ENCODE results near the gene FBXO21. TPM values are rescaled to one million over a fixed set of nuclear protein-coding genes. Genes with fewer than 3 reads are reported as not detected.
"Not testable (repeated sequence)": the region's sequence is repeated elsewhere in the genome, so short reads cannot be mapped to it uniquely, and the experiment has no call there.

FBXO21 gene
- total and polyA plus RNA-seq, 8 donors, result 31.3 to 52.4 (median 50.2) TPM

- no peak overlapping the region for H3K27ac ChIP-seq
- TF ChIP-seq CTCF (IDR thresholded peaks at IDR 0.05), result no peak
- H3K27me3 ChIP-seq, result peaks cover 24 to 56% of the 10 kb centered on the region in 2 donors
- H3K36me3 ChIP-seq, result no peaks in the 10 kb centered on the region
- no peaks in the 10 kb centered on the region for H3K9me3 ChIP-seq
- DNase-seq (no peak), ATAC-seq (peak; percentile 24)
- H3K4me3 ChIP-seq, result no peak overlapping the region
- H3K4me1 ChIP-seq, result peaks cover 0 to 29% of the 10 kb centered on the region in 2 donors
- intact Hi-C loops (cut with DNase I), result no loop called here
Measured at GRCh38 chr12:117100251-117100650, 90.0 kb downstream of the FBXO21 start.

- ATAC-seq (peak; percentile 57), DNase-seq (peak in 2 of 4 donors; percentile 41 to 87)
- no peaks in the 10 kb centered on the region for H3K36me3 ChIP-seq
- H3K4me3 ChIP-seq, result peak overlapping the region; percentile 55 to 71
- H3K27me3 ChIP-seq, result peaks cover 24 to 56% of the 10 kb centered on the region in 2 donors
- TF ChIP-seq CTCF (IDR thresholded peaks at IDR 0.05), result no peak
- no peaks in the 10 kb centered on the region for H3K9me3 ChIP-seq
- H3K27ac ChIP-seq, result peak overlapping the region in 1 of 2 donors; percentile 23
- peaks cover 0 to 29% of the 10 kb centered on the region in 2 donors for H3K4me1 ChIP-seq
- intact Hi-C loops (cut with DNase I), result no loop called here
Measured at GRCh38 chr12:117098361-117099217, 91.7 kb downstream of the FBXO21 start.

- DNase-seq (no peak), ATAC-seq (no peak)
- peaks cover 24 to 56% of the 10 kb centered on the region in 2 donors for H3K27me3 ChIP-seq
- intact Hi-C loops (cut with DNase I), result no loop called here
- H3K27ac ChIP-seq, result no peak overlapping the region
- H3K9me3 ChIP-seq, result no peaks in the 10 kb centered on the region
- H3K4me1 ChIP-seq, result peaks cover 0 to 29% of the 10 kb centered on the region in 2 donors
- no peak for TF ChIP-seq CTCF (IDR thresholded peaks at IDR 0.05)
- no peaks in the 10 kb centered on the region for H3K36me3 ChIP-seq
- peak overlapping the region; percentile 55 to 71 for H3K4me3 ChIP-seq
Measured at GRCh38 chr12:117098024-117098360, 92.3 kb downstream of the FBXO21 start.

GRCh38 chr12:117097159-117097558, 93.1 kb downstream of the FBXO21 start:
- peak in 1 of 4 donors; percentile 17 for DNase-seq
- Histone ChIP-seq H3K4me3 (no peak overlapping the region), H3K27me3 (peaks cover 24 to 56% of the 10 kb centered on the region in 2 donors), H3K36me3 (no peaks in the 10 kb centered on the region), H3K9me3 (no peaks in the 10 kb centered on the region), H3K4me1 (peaks cover 0 to 29% of the 10 kb centered on the region in 2 donors), H3K27ac (no peak overlapping the region)
- intact Hi-C loops (cut with DNase I), result no loop called here
- TF ChIP-seq CTCF (IDR thresholded peaks at IDR 0.05), result no peak
- ATAC-seq, result no peak

GRCh38 chr12:117096501-117097042, 93.7 kb downstream of the FBXO21 start:
- intact Hi-C loops (cut with DNase I), result no loop called here
- Histone ChIP-seq H3K4me3 (no peak overlapping the region), H3K4me1 (peaks cover 0 to 29% of the 10 kb centered on the region in 2 donors), H3K36me3 (no peaks in the 10 kb centered on the region), H3K9me3 (no peaks in the 10 kb centered on the region), H3K27ac (no peak overlapping the region), H3K27me3 (peaks cover 24 to 56% of the 10 kb centered on the region in 2 donors)
- TF ChIP-seq CTCF (IDR thresholded peaks at IDR 0.05), result no peak
- ATAC-seq (no peak), DNase-seq (peak in 1 of 4 donors; percentile 11)

GRCh38 chr12:117095191-117095590, 95.1 kb downstream of the FBXO21 start:
- H3K27me3 ChIP-seq, result peaks cover 21 to 46% of the 10 kb centered on the region in 2 donors

More at GRCh38 chr12:117095191-117095590, 95.1 kb downstream of the FBXO21 start:
- H3K4me1 ChIP-seq, result peaks cover 0 to 38% of the 10 kb centered on the region in 2 donors
- H3K36me3 ChIP-seq; H3K9me3 ChIP-seq; H3K27ac ChIP-seq; H3K4me3 ChIP-seq; DNase-seq; intact Hi-C loops (cut with DNase I); ATAC-seq: not testable (repeated sequence)
